ENCODE results near the gene ADAMTS7.
"Not testable (repeated sequence)": the region's sequence is repeated elsewhere in the genome, so short reads cannot be mapped to it uniquely, and the experiment has no call there.

ADAMTS7 gene

GRCh38 chr15:78752492-78753358 lies 58.5 kb downstream of the ADAMTS7 start:
- no peak for DNase-seq (ENCODE audit: low spot score)

DNA sequence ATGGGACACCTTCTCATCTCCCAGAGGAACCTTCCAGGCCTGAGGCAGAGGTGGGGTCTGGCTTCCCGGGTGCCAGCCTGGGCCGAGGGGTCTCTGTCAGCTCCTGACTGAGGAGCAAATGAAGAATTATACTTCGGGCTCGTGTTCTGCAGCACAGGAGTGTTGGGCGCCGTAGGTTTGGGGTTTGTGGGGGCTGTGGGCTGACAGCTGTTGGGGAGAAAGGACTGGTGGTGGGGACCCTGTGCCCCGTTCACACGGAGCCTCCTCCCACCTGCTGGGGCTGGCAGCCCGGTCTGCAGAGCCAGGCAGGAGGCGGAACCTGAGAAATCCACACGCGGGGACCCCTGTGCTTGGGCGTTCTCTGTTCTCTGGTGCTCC lies 59.7 kb downstream of the ADAMTS7 start:
- no peak for DNase-seq (ENCODE audit: low spot score)

GRCh38 chr15:78750974-78751601 lies 60.2 kb downstream of the ADAMTS7 start:
- DNase-seq (ENCODE audit: low spot score): peak; percentile 95

DNA sequence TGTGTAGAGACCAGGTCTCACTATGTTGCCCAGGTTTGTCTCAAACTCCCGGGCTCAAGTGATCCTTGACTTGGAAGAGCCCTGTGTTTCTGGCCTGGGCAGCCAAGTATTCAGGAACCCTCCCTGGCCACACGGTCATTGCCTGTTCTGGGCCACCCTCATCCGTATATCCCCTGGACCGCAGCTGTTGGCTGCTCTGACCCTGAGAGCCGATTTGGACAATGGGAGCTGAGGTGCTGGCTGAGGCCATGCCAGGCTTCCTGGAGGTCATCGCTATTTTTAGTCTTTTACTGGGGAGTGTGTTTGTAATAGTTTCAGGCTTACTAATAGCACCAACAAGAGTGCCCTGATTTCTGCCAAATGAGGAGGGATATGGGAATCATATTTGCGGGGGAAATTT lies 60.7 kb downstream of the ADAMTS7 start:
- no peak for DNase-seq (ENCODE audit: low spot score)

DNA sequence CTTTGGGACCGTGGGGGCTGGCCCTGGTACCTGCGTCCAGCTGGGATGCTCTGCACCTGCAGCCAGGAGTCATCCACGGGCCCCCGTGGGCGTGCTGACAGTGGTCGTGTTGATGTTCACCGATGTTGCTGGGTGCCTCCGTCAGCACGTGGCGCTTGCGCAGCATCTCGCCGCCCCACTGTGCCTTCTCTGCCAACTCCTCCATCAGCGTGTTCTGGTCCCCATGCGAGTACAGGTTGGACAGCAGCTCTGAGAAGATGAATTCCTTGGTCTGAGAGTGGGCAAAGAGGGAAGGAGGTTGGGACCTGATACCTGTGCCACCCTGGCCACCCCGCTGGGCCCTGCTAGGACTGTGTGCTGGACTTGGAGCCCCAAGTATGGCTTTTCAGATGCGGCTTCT lies 61.4 kb downstream of the ADAMTS7 start:
- DNase-seq (ENCODE audit: low spot score): no peak

GRCh38 chr15:78747877-78748276 lies 63.4 kb downstream of the ADAMTS7 start:
- DNase-seq (ENCODE audit: low spot score): not testable (repeated sequence)

DNA sequence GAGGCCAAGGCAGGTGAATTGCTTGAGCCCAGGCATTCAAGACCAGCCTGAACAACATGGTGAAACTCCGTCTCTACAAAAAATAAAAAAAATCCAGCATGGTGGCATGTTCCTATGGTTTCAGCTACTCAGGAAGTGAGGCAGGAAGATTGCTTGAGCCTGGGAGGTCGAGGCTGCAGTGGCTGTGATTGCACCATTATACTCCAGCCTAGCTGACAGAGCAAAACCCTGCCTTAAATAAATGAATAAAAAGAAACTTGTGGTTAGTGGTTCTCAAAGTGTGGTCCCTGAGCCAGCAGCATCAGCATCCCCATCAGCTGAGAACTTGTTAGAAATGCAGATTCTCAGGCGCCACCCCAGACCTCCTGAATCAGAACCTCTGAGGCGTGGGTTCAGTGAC lies 69.6 kb downstream of the ADAMTS7 start:
- not testable (repeated sequence) for DNase-seq (ENCODE audit: low spot score)

DNA sequence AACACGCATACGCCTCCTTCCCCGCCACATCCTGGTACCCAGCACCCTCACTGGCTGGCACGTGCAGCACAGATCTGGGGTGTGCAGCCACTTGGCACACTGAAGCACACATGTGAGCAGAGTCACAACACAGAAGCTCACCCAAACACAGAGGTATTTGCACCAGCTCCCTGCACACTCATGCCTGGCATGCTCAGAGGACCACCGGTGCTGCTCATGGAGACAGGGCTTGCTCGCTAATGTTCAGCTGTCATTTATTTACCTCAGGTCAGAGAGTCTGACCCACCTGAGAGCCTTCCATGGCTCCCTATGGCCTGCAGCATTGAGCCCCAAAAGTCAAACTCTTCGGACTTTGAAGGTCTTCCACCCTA lies 70.4 kb downstream of the ADAMTS7 start:
- DNase-seq (ENCODE audit: low spot score): no peak

GRCh38 chr15:78739996-78740903 lies 71.0 kb downstream of the ADAMTS7 start:
- peak; percentile 52 for DNase-seq (ENCODE audit: low spot score)

GRCh38 chr15:78739206-78739605 lies 72.1 kb downstream of the ADAMTS7 start:
- DNase-seq (ENCODE audit: low spot score): no peak

DNA sequence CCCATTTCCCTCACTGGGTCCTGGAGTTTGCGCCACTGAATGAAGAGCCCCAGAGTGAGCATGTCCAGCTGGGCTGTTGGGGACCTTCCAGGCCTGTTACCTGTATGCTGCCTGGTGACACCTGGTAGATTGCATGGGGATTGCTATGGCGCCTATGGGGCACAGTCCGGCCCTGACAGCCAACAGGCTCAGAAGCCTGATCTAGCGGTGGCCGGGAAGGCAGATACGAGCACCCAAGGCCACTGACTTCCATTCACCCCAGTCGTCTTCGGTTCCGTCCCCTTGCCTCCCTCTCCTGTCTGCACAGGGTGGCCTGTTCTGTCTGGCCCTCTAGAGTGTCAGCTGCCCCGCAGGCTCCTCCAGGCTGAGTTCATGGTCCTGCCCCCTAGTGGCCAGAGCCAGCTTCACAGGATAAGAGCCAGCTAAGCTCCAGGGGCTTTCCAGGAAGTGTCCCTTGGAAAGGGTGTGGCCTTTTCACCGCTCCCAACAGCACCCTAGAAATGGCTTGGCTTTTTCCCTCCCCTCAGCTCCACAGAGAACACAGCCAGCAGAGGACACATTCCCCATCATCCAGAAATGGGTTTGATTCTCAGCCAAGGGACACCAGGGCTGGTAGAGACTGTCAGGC lies 73.2 kb downstream of the ADAMTS7 start:
- peak; percentile 53 for DNase-seq (ENCODE audit: low spot score)

GRCh38 chr15:78737187-78737820 lies 74.0 kb downstream of the ADAMTS7 start:
- DNase-seq (ENCODE audit: low spot score): no peak

DNA sequence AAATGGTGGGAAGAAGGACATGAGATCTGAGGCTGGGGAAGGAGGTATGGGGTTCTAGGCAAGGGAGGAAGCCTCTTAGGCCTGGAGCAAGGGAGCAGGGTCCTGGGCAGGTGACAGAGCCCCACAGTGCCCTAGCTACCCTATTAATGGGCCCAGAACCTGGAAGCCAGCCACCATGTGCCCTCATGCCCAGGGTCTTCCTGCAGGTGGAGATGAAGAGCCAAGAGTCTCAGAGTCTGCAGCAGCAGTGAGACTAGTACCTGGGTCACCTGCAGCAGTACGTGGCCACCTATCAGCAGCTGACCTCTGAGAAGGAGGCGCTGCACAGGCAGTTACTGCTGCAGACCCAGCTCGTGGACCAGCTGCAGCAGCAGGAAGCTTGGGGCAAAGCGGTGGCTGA lies 75.0 kb downstream of the ADAMTS7 start:
- DNase-seq (ENCODE audit: low spot score): not testable (repeated sequence)

DNA sequence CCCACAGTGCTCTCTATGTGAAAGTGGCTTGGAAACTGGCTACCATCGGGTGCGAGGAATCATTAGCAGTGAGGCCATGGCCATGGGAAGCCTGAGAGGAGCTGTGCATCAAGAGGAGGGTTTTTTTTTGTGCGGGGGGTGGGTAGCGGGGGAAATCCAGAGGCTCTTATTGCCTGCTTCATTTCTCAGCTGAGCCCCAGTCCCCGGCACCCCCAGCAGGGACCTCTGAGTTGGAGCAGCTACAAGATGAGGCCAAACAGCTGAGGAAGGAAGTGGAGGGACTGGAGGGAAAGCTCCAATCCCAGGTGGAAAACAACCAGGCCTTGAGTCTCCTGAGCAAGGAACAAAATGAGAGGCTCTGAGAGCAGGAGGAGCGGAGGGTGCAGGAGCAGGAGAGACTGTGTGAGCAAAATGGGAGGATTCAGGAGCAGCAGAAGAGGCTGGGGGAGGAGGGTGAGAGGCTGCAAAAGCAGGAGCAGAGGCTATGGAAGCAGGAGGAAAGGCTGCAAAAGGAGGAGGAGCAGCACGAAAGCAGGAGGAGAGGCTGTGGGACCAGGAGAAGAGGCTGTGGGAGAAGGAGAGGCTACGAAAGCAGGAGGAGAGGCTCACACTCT lies 76.7 kb downstream of the ADAMTS7 start:
- DNase-seq (ENCODE audit: low spot score): no peak

DNA sequence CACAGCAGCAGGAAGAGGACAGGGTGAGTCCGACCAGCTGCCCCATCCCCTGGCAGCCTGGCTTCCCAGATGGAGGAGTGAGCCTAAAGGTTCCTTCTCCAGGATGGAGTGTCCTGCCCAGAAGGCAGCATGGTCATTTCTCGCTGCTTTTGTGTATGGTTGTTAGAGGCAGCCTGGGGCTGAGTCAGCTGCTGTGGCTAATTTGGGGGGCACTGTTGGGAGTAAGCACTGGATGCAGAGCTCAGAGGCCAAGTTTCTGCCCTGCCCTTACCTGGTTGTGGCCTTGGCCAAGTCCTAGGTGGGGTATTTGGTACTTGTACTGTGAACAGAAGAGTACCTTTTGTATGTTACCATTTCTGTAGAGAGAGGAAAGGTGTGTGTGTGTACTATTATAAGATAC lies 78.6 kb downstream of the ADAMTS7 start:
- DNase-seq (ENCODE audit: low spot score): no peak

- no peak for DNase-seq (ENCODE audit: low spot score)
Measured at GRCh38 chr15:78730955-78731354, 80.3 kb downstream of the ADAMTS7 start.

DNA sequence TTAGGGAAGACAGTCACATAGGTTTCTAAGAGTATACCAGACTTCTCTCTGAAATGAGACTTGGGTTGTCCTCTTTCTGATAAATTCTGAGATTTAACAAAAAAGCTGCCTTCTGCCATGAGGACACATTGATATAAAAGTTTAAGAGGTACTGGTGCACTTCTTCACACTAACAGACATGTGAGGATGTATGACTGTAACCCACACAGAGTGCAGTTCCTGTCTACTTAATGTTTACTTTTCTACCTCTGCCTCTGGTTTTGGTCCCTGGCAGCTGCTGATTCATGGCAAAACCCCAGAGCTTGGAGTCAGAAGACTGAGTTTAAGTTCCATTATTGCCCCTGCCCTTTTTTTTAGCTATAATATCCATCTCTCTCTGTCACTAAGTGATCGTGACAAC lies 82.8 kb downstream of the ADAMTS7 start:
- not testable (repeated sequence) for DNase-seq (ENCODE audit: low spot score)

GRCh38 chr15:78727561-78727960 lies 83.7 kb downstream of the ADAMTS7 start:
- DNase-seq (ENCODE audit: low spot score): no peak

GRCh38 chr15:78726870-78727551 lies 84.3 kb downstream of the ADAMTS7 start:
- DNase-seq (ENCODE audit: low spot score): peak; percentile 52

- DNase-seq (ENCODE audit: low spot score): peak; percentile 34
Measured at GRCh38 chr15:78719819-78720450, 91.3 kb downstream of the ADAMTS7 start.

Data from LoVo (cell line).